GM18951 (cell line): ENCODE measurements around the gene RNU6-1.

Experiments used
- POLR2A ChIP-seq: IDR thresholded peaks from 4 replicates; pipeline ENCODE4 v1.6.1; 2011; ENCODE audit warnings: mild to moderate bottlenecking; ENCODE audit not compliant: insufficient read length, insufficient read depth; ENCODE audit errors: extremely low read depth
- in situ Hi-C: fragments of 300-500 bp; cut with MboI; formaldehyde crosslinking; loops from one replicate; pipeline ENCODE4 v1.12.0; 2022; ENCODE audit warnings: low sequenced_read_pairs, mixed read lengths, inconsistent platforms; ENCODE audit not compliant: unreplicated experiment

Gene RNU6-1

DNA sequence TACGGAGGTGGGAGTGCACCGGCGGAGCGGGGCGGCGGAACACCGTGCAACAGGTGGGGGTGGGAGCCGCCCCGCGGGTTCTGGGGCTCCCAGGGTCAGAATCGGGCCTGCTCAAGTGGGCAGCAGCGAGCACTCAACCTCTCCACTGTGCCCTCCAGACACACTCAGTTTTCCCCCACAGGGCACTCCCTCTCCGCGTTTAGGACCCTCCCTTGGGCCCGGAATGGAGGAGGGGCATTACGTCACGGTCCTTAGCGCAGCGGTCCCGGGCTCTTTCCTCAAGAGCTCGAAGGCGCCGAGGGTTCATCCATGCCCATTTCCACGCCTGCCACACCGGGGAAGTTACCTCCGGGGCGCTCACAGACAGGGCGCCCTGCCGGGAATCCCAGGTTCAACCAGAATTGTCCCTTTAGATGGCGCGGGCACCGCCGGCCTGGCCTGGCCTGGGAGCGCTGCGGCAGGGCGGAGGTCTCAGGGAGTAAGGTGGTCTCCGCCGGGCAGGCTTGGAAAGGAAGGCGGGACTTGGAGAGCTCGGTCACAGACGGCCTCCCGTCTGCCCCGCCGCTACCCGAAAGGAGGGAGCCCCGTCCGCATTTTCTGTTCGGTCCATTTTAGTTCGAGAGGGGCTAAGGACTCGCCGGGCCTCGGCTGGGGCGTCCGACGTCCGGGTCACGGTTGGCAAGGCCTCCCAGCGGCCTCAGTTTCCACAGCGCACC lies 5.1 kb downstream of the RNU6-1 start:
- in situ Hi-C loops = loop anchor here (10.0 kb wide), 2 partner anchors 370 to 890 kb away; no protein-coding TSS in a partner anchor
- no peak for TF ChIP-seq POLR2A

DNA sequence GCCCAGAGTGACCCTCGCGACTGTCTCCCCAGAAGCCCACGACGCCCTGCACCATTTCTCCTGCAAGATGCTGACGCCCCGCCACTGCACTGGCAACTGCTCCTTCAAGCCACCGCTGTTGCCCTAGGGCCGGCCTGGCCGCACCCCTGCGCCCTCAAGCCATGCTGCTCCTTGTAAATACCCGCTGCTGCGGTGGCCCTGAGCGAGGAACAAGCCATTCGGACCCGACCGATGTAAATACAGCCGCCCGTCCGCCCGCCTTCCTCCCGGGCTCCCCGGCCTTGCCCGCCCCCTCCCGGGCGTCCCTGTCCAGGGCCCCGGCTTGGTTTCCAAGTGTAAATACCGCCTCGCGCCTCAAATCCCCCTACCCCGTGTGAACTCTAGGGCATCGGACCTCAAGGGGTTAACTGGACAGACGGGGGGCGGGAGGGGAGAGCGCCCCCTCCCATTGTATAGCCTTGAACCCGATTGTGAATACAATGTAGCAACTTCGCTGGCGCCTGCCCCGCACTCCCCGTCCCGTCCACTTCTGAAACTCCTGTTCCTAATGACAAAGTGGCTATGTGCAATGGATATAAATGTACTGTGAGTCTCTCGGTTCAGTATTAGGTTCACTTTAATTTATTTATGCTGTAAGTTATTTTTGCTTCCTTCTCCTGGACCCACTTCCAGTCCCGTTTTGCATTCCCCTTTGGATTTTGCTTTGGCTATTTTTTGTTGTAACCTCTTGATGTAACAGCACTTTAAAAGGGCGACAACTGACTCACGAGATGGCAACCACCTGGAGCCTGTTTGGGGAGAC lies 5.9 kb downstream of the RNU6-1 start:
- no peak for TF ChIP-seq POLR2A
- in situ Hi-C loops = loop anchor here (10.0 kb wide), 2 partner anchors 369 to 889 kb away; no protein-coding TSS in a partner anchor

DNA sequence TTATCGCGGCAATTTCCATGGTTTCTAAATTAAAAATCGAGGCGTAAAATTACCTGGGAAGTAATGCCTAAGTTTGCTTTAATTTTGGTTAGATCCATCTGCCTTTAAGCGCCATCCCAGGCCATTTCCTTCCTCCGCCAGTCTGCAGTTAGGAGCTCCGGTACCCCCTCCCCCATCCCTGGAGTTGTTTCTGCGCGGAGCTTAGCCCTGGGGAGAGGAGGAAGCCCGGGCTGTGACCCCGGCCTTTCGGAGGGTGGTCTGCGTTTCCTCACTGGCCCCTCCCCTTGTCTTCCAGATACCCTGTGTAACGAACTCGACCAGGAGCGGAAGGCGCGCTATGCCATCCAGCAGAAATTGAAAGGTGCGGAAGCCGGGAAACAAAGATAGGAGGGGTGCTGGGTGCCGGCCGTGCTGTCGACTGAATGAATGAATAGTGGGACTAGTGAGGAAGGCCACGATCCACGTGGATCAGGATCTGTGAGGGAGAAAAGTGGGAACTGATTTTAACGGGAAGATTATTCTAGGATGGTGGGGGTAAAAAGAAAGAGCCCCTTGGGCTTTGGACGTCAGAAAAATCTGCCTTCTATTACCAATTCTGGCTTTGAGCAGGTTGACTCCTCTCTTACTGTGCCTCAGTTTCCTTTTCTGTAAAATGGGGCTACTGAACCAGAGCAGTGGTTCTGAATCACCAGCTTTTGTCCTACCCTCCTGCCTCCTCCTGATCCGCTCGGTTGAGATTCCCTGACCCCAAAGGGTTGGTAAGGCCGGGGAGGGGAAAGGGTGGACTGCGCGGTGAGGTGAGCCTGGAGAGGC lies 6.7 kb downstream of the RNU6-1 start:
- in situ Hi-C loops = loop anchor here (10.0 kb wide), 2 partner anchors 368 to 888 kb away; no protein-coding TSS in a partner anchor
- TF ChIP-seq POLR2A = no peak

DNA sequence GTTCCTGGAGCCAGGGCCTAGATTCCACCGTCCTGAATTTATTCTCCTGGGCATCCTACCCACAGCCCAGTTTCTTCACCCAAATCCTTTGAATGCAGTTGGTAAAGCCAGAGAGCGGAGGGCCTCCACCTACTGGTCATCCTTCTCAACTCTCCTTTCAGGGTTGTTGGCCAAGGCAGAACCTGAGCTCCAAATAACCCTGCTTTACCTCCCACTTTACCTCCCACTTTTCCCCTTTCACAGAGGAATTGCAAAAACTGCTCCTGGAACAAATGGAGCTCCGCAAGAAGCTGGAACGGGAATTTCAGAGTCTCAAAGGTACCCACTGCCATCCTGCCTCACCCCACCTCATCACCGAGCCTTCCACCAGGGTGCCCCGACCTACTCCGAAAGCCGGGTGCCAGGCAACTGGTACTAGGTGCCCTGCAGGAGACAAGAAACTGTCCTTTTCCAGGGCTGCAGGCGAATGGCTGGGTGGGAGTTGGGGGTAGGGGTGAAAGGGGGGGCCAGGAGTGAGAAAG lies 7.8 kb downstream of the RNU6-1 start:
- TF ChIP-seq POLR2A = no peak
- in situ Hi-C loops = loop anchor here (10.0 kb wide), 2 partner anchors 367 to 887 kb away; no protein-coding TSS in a partner anchor

DNA sequence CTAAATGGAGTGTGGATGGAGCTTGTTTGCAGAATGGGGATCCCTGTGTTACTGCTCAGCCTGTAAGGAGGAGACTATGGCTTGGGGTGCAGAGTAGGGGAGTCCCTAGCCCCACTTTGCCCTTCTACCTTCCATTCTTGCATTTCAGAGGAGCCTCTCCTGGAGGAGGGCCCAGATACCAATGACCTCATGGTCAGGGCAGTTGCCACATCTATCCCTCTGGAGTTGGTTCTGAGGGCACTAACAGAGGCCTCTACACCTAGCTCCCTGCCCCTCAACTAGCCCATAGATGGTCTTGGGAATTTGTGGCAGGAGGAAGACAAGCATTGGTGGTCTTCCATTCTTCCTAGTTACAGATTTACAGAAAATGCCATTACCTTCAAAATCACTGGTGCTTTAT lies 8.5 kb downstream of the RNU6-1 start:
- in situ Hi-C loops = loop anchor here (10.0 kb wide), 2 partner anchors 367 to 887 kb away; no protein-coding TSS in a partner anchor

DNA sequence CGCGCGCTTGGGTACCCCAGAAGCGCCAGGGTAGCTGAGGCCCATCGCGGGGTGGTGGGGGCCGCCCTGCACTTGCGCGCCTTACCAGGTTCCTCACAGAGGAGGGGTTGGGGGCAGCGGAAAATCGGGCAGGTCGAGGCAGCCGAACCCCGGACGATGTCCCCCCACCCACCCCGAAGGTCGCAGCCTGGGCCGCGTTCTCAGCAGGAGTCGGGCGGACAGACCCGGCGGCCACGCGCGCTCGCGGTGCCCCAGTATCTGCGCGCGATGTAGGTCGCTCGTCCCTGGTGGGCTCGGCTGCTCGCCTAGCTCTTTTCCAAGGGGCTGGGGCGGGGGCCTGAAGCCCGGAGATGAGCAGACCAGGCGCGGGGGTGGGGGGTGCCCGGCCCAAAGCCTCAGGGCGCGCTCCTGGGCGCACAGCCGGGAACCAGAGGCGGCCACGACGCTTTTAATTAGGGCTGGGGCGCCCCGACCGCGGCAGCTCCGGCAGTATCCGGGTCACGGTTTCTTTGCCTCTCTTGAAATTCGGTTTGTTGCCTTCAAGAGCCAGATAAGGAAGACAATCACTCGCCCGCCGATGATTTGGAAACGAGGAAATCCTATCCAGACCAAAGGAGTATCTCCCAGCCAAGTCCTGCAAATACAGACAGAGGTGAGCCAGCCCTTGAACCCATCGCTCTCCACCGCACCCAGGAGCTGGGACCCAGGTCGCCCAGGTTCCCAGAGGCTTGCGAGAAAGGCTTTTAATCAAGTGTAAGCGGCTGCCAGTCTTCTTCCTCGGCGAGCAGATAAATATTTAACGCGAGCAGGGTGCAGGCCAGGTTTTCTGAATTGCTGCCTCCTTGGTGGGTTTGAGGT lies 10.0 kb downstream of the RNU6-1 start:
- in situ Hi-C loops = loop anchor here (10.0 kb wide), 2 partner anchors 365 to 885 kb away; no protein-coding TSS in a partner anchor
- no peak for TF ChIP-seq POLR2A

More for the DNA sequence above, 8.5 kb downstream of the RNU6-1 start:
- TF ChIP-seq POLR2A = no peak

DNA sequence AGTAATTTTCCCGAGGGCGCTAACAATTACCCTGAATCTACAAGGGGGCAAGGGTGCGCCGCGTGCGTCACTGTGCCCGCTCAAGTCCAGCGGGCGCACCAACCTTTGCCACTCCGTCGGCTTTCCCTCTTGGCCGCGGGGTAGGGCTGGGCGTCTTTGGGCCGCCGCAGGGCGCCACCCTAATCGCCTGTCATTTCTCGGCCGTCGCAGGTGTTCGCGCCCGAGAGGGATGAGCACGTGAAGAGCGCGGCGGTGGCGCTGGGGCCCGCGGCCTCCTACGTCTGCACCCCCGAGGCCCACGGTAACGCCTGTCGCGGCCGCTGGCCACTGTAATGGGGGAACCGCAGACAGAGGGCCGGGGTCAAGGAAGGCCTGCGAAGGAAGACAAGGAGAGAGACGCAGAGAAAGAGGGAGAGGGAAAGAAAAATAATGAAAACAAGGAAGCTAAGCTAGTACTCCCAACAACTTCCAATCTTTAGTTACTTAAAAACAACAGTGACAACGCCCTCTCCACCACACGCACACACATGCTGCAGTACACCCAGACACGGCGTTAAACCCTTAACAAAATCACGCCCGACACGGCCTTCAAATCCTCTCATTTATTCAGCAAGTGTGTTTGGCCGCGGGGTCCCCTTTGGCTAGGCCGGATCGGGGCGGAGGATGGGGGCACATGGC lies 10.7 kb downstream of the RNU6-1 start:
- in situ Hi-C loops = no loop called here
- TF ChIP-seq POLR2A = no peak

DNA sequence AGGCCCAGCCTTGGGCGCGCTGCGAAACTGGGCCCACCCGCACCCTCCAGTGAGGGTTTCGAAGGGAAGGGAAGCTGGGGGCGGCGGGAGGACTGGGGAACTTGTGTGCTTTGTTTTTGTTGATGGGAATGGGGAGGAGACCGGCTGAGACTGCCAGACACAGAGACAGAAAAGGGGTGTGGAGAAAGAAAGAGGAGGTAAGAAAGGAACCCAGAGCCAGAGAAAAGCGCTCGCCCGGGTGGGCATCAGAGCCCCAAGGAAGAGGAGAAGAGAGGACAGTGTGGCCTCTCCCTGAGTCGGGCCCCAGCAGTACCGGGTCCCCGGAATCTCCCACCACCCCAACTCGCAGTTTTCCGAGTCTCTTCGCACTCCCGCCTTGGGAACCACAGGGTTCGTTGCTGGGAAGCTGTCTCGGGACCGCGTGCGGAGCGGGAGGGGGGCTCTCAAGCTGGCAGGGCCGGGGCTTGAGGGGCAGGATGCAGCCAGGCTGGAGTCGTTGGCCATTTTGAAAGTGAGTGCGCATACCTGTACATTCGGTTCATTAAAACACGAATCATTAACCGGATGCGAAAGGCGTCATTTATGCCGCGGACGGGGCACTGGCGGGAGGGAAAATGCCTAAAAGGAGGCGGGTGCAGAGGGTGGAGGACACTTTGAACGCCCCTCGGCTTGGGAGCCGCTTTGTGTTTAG lies 11.4 kb downstream of the RNU6-1 start:
- in situ Hi-C loops = no loop called here
- TF ChIP-seq POLR2A = no peak

DNA sequence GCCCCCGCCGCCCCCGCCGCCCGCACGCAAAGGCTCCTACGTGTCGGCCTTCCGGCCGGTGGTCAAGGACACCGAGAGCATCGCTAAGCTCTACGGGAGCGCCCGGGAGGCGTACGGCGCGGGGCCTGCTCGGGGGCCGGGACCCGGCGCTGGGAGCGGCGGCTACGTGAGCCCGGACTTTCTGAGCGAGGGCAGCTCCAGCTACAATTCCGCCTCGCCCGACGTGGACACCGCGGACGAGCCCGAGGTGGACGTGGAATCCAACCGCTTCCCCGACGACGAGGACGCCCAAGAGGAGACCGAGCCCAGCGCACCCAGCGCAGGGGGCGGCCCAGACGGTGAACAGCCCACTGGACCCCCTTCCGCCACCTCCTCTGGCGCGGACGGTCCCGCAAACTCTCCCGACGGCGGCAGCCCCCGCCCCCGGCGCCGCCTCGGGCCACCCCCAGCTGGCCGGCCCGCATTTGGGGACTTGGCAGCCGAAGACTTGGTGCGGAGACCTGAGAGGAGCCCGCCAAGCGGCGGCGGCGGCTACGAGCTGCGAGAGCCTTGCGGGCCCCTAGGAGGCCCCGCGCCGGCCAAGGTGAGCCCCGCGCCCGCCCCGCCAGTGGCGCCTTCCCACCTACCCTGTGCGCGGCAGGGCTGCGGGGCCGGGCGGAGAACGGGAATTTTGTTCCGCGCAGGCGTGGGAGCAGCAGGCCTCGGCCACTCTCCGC lies 12.1 kb downstream of the RNU6-1 start:
- no peak for TF ChIP-seq POLR2A
- in situ Hi-C loops = no loop called here
